Neural progenitor cell (in vitro differentiated cells): Measurements from ENCODE around the gene PCLO. TPM values are rescaled to one million over a fixed set of nuclear protein-coding genes. Genes with fewer than 3 reads are reported as not detected.

ENCODE experiments used
- DNase-seq: peaks from one replicate; pipeline ENCODE4 v3.0.0-alpha.2; 2016; ENCODE audit warnings: low spot score
- H2AFZ ChIP-seq: fragments of 200-600 bp; sonication (generic); replicated peaks from 2 replicates; pipeline ENCODE4 v1.6.1; 2016; ENCODE audit warnings: antibody characterized with exemption
- H3F3A ChIP-seq: fragments of 200-600 bp; sonication (generic); 2 replicates; pipeline ENCODE4 v1.6.1; 2016; ENCODE audit warnings: antibody characterized with exemption, low read depth
- H3K27ac ChIP-seq: fragments of 200-600 bp; sonication (generic); 2 replicates; pipeline ENCODE4 v1.5.1; 2016; ENCODE audit warnings: mild to moderate bottlenecking
- H3K27me3 ChIP-seq: fragments of 200-600 bp; sonication (generic); 2 replicates; pipeline ENCODE4 v1.6.1; 2016; ENCODE audit warnings: mild to moderate bottlenecking, moderate library complexity
- H3K36me3 ChIP-seq: fragments of 200-600 bp; sonication (generic); 2 replicates; pipeline ENCODE4 v1.5.1; 2016
- H3K4me1 ChIP-seq: fragments of 200-600 bp; sonication (generic); 2 replicates; pipeline ENCODE4 v1.6.1; 2016; ENCODE audit warnings: mixed run types
- H3K4me2 ChIP-seq: fragments of 200-600 bp; sonication (generic); 2 replicates; pipeline ENCODE4 v1.6.1; 2016
- H3K4me3 ChIP-seq: fragments of 200-600 bp; sonication (generic); 2 replicates; pipeline ENCODE4 v1.5.1; 2016
- H3K79me2 ChIP-seq: fragments of 200-600 bp; sonication (generic); 2 replicates; pipeline ENCODE4 v1.6.1; 2016; ENCODE audit warnings: low read depth
- H3K9ac ChIP-seq: fragments of 200-600 bp; sonication (generic); 2 replicates; pipeline ENCODE4 v1.6.1; 2016
- H3K9me3 ChIP-seq: fragments of 200-600 bp; sonication (generic); 2 replicates; pipeline ENCODE4 v1.5.1; 2016; ENCODE audit warnings: low read depth
- H4K20me1 ChIP-seq: fragments of 200-600 bp; sonication (generic); 2 replicates; pipeline ENCODE4 v1.6.1; 2016; ENCODE audit warnings: low read depth
- H3K27ac Mint-ChIP-seq: 3 replicates; pipeline ENCODE4 v1.8.0; 2021; ENCODE audit warnings: mixed read lengths
- H3K27me3 Mint-ChIP-seq: 2 replicates; pipeline ENCODE4 v1.8.0; 2022; ENCODE audit warnings: low read depth, mild to moderate bottlenecking, inconsistent platforms, moderate library complexity, mixed read lengths; ENCODE audit not compliant: insufficient read depth
- H3K36me3 Mint-ChIP-seq: 3 replicates; pipeline ENCODE4 v1.8.0; 2021; ENCODE audit warnings: mixed read lengths
- H3K4me1 Mint-ChIP-seq: 3 replicates; pipeline ENCODE4 v1.8.0; 2021; ENCODE audit warnings: mixed read lengths
- H3K4me3 Mint-ChIP-seq: 3 replicates; pipeline ENCODE4 v1.8.0; 2021; ENCODE audit warnings: mild to moderate bottlenecking, moderate library complexity, mixed read lengths
- H3K9me3 Mint-ChIP-seq: 3 replicates; pipeline ENCODE4 v1.8.0; 2020; ENCODE audit warnings: mixed read lengths
- CTCF ChIP-seq: fragments of 200-600 bp; sonication (generic); IDR thresholded peaks from 2 replicates; pipeline ENCODE4 v1.5.1; 2017; ENCODE audit warnings: antibody characterized with exemption, mild to moderate bottlenecking
- EZH2 ChIP-seq: fragments of 200-600 bp; sonication (generic); IDR thresholded peaks from 2 replicates; pipeline ENCODE4 v1.6.1; 2017; ENCODE audit warnings: antibody characterized with exemption, mild to moderate bottlenecking, moderate library complexity
- EZH2phosphoT487 ChIP-seq: fragments of 200-600 bp; sonication (generic); IDR thresholded peaks from 2 replicates; pipeline ENCODE4 v1.6.1; 2017; ENCODE audit warnings: antibody characterized with exemption
- total RNA-seq: library from RNA; depleted of rRNA; stranded (reverse); fragments of >200 nt; gene quantifications from 2 replicates; pipeline ENCODE4 v1.2.3, GENCODE V29; 2015; ENCODE audit warnings: low replicate concordance

PCLO gene
- total RNA-seq, 1 donor from 2014 or later = 2.0 TPM

- Histone ChIP-seq H3K36me3 (no peaks in the 10 kb centered on the region), H3K27ac (peak overlapping the region; percentile 25), H2AFZ (no peak overlapping the region), H3K79me2 (no peaks in the 10 kb centered on the region), H4K20me1 (no peaks in the 10 kb centered on the region), H3F3A (no peaks in the 10 kb centered on the region), H3K9me3 (no peaks in the 10 kb centered on the region), H3K27me3 (no peaks in the 10 kb centered on the region), H3K9ac (no peak overlapping the region), H3K4me2 (no peak overlapping the region), H3K4me1 (no peaks in the 10 kb centered on the region), H3K4me3 (no peak overlapping the region)
- Mint-ChIP-seq H3K36me3 (no peaks in the 10 kb centered on the region), H3K27me3 (no peaks in the 10 kb centered on the region), H3K9me3 (no peaks in the 10 kb centered on the region), H3K4me3 (no peak overlapping the region), H3K4me1 (no peaks in the 10 kb centered on the region), H3K27ac (no peak overlapping the region)
- no peak for DNase-seq
- TF ChIP-seq EZH2phosphoT487 (no peak), EZH2 (no peak), CTCF (no peak)
These were observed 197.3 kb downstream of the PCLO start for GRCh38 chr7:82965088-82966036.

DNA sequence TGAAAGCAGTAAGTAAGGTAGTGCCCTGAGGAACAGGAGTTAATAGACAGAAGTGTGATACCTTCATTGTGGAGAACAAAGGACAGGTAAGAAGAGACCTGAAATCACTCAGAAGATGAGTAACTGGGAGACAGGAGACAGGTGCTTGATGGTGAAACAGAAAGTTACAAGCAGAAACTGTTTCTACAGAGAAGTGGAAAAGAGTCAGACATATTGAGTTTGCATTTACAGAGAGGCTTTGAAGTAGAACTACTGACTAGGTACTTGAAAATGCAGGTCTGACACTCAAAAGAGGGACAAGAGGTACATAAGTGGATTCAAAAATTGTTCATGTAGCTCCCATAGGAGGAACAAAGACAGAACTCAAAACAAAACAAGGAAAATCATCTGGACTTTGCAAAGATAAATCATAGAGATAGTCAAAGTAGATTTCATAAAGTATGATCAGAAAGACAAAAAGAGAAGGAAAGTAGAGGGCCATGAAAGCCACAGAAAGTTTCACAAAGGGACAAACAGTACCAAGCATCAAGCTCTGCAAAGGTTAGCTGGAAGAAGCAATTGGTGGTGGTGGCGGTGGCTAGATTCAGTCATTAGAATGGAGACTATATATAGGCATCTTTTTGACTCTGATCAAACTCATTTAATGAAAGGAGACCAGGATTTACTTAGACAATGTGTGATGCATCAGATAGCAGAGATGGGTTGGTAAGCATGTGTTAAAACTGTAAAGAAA, 198.4 kb downstream of the PCLO start:
- TF ChIP-seq CTCF (no peak), EZH2phosphoT487 (no peak), EZH2 (no peak)
- Mint-ChIP-seq H3K4me3 (no peak overlapping the region), H3K36me3 (no peaks in the 10 kb centered on the region), H3K9me3 (no peaks in the 10 kb centered on the region), H3K27me3 (no peaks in the 10 kb centered on the region), H3K27ac (no peak overlapping the region), H3K4me1 (no peaks in the 10 kb centered on the region)
- Histone ChIP-seq H3K4me3 (no peak overlapping the region), H2AFZ (no peak overlapping the region), H3K9me3 (no peaks in the 10 kb centered on the region), H3F3A (no peaks in the 10 kb centered on the region), H3K27me3 (no peaks in the 10 kb centered on the region), H3K9ac (no peak overlapping the region), H3K4me2 (no peak overlapping the region), H3K27ac (no peak overlapping the region), H3K79me2 (no peaks in the 10 kb centered on the region), H4K20me1 (no peaks in the 10 kb centered on the region), H3K4me1 (no peaks in the 10 kb centered on the region), H3K36me3 (no peaks in the 10 kb centered on the region)
- no peak for DNase-seq

DNA sequence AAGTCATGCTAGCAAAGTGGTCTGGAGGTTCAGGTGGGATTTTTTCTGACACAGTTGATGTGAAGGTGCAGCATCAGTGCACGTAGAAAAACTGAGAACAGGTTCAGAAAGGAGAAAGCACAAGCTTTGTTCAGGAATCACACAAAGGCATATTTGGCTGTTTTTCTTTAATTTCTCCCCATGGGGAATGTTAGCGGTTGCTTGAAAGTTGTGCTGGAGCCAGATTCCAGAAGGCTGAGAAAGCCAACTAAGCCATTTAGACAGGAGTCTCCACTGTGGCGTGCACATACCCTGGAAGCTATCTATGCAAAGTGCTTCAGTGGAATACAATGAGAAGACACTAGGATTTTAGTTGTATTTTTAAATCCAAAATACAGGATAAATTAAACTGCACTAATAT, 201.4 kb downstream of the PCLO start:
- Mint-ChIP-seq H3K9me3 (no peaks in the 10 kb centered on the region), H3K36me3 (no peaks in the 10 kb centered on the region), H3K4me1 (no peaks in the 10 kb centered on the region), H3K4me3 (no peak overlapping the region), H3K27me3 (no peaks in the 10 kb centered on the region), H3K27ac (no peak overlapping the region)
- DNase-seq = no peak
- H3K4me3 ChIP-seq = no peak overlapping the region
- H3K9me3 ChIP-seq = no peaks in the 10 kb centered on the region
- H3K27ac ChIP-seq = no peak overlapping the region
- H3K79me2 ChIP-seq = no peaks in the 10 kb centered on the region
- no peaks in the 10 kb centered on the region for H3K27me3 ChIP-seq
- no peak for TF ChIP-seq CTCF
- TF ChIP-seq EZH2 = no peak
- TF ChIP-seq EZH2phosphoT487 = no peak
- H3K9ac ChIP-seq = no peak overlapping the region
- H4K20me1 ChIP-seq = no peaks in the 10 kb centered on the region
- no peaks in the 10 kb centered on the region for H3K4me1 ChIP-seq
- H2AFZ ChIP-seq = no peak overlapping the region
- H3K36me3 ChIP-seq = no peaks in the 10 kb centered on the region
- H3F3A ChIP-seq = no peaks in the 10 kb centered on the region
- H3K4me2 ChIP-seq = no peak overlapping the region
